NT2/D1 (cell line): ENCODE measurements around the gene ZNRF2.
"Not testable (repeated sequence)": the region's sequence is repeated elsewhere in the genome, so short reads cannot be mapped to it uniquely, and the experiment has no call there.

ENCODE experiments used
- DNase-seq: peaks from one replicate; pipeline ENCODE4 v3.0.0-alpha.2; 2011; ENCODE audit warnings: low read depth, low spot score
- H3K27me3 ChIP-seq: 2 replicates; pipeline ENCODE4 v1.6.0; 2011; ENCODE audit warnings: mild to moderate bottlenecking; ENCODE audit not compliant: insufficient read length, insufficient read depth
- H3K36me3 ChIP-seq: 2 replicates; pipeline ENCODE4 v1.6.1; 2011; ENCODE audit warnings: mild to moderate bottlenecking, low read length, mixed read lengths; ENCODE audit not compliant: insufficient read depth, insufficient read length
- H3K4me1 ChIP-seq: 2 replicates; pipeline ENCODE4 v1.5.1; 2011; ENCODE audit not compliant: insufficient read depth, insufficient read length
- H3K4me3 ChIP-seq: 2 replicates; pipeline ENCODE4 v1.5.1; 2011; ENCODE audit warnings: low read depth; ENCODE audit not compliant: insufficient read length
- H3K9ac ChIP-seq: 2 replicates; pipeline ENCODE4 v1.6.0; 2011; ENCODE audit warnings: low read depth; ENCODE audit not compliant: insufficient read length
- H3K9me3 ChIP-seq: 2 replicates; pipeline ENCODE4 v1.5.1; 2011; ENCODE audit warnings: mild to moderate bottlenecking, low read length; ENCODE audit not compliant: insufficient read depth
- SUZ12 ChIP-seq: IDR thresholded peaks from 2 replicates; pipeline ENCODE4 v1.6.1; 2011; ENCODE audit not compliant: insufficient read length, insufficient read depth; ENCODE audit errors: extremely low read depth
- YY1 ChIP-seq: IDR thresholded peaks from 2 replicates; pipeline ENCODE4 v1.6.1; 2011; ENCODE audit not compliant: insufficient read length, insufficient read depth
- ZNF274 ChIP-seq: IDR thresholded peaks from 2 replicates; pipeline ENCODE4 v1.6.1; 2011; ENCODE audit warnings: mild to moderate bottlenecking, low read depth, low read length

Gene ZNRF2

GRCh38 chr7:30263090-30263710 lies 21.2 kb upstream of the ZNRF2 start:
- DNase-seq: no peak
- no peaks in the 10 kb centered on the region for H3K9me3 ChIP-seq
- no peaks in the 10 kb centered on the region for H3K4me1 ChIP-seq
- no peak overlapping the region for H3K4me3 ChIP-seq
- no peaks in the 10 kb centered on the region for H3K36me3 ChIP-seq
- no peak overlapping the region for H3K9ac ChIP-seq
- no peaks in the 10 kb centered on the region for H3K27me3 ChIP-seq
- no peak for TF ChIP-seq SUZ12
- no peak for TF ChIP-seq YY1
- no peak for TF ChIP-seq ZNF274

DNA sequence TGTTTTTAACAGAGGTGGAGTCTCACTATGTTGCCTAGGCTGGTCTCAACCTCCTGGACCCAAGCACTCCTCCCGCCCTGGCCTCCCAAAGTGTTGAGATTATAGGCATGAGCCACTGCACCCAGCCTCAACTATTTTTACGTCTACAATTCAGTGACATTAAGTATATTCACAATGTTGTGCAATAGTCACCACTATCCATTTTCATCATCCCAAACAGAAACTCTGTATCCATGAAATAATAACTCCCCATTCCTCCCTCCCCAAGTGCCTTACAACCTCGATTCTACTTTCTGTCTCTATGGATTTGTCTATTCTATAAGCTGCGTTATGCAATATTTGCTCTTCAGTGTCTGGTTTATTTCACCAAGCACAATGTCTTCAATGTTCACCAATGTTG lies 20.3 kb upstream of the ZNRF2 start:
- Histone ChIP-seq H3K9ac (no peak overlapping the region), H3K36me3 (no peaks in the 10 kb centered on the region), H3K9me3 (no peaks in the 10 kb centered on the region), H3K4me3 (no peak overlapping the region), H3K27me3 (no peaks in the 10 kb centered on the region), H3K4me1 (no peaks in the 10 kb centered on the region)
- no peak for TF ChIP-seq ZNF274
- TF ChIP-seq YY1: no peak
- no peak for TF ChIP-seq SUZ12
- DNase-seq: no peak

GRCh38 chr7:30265189-30265588 lies 19.2 kb upstream of the ZNRF2 start:
- DNase-seq, H3K9ac ChIP-seq, H3K4me1 ChIP-seq, H3K27me3 ChIP-seq, H3K9me3 ChIP-seq, H3K4me3 ChIP-seq, H3K36me3 ChIP-seq: not testable (repeated sequence)

GRCh38 chr7:30266686-30267085 lies 17.7 kb upstream of the ZNRF2 start:
- TF ChIP-seq SUZ12 (no peak), YY1 (no peak), ZNF274 (no peak)
- Histone ChIP-seq H3K4me3 (no peak overlapping the region), H3K4me1 (no peaks in the 10 kb centered on the region), H3K27me3 (no peaks in the 10 kb centered on the region), H3K9me3 (no peaks in the 10 kb centered on the region), H3K9ac (no peak overlapping the region), H3K36me3 (no peaks in the 10 kb centered on the region)
- no peak for DNase-seq

DNA sequence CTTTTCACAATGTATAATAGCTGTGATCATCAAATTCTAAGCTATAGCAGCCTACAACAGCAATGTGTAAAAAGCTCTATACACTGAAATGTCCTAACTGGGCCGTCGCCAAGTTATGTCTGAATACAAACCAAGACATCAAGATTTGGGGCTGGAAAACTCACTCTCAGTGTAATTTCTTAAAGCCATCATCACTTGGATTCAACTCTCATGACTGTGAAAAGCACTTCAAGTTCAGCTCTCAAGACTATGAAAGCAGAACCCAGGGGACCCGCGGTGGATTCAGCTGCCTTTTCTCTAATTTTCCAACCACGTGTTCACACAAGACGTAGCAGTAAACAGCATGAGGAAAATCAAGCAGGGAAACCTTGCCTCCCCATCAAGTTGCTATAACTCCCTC lies 15.8 kb upstream of the ZNRF2 start:
- H3K27me3 ChIP-seq: no peaks in the 10 kb centered on the region
- DNase-seq: no peak
- no peaks in the 10 kb centered on the region for H3K36me3 ChIP-seq
- H3K4me3 ChIP-seq: no peak overlapping the region
- TF ChIP-seq YY1 (no peak), SUZ12 (no peak), ZNF274 (no peak)
- H3K9me3 ChIP-seq: no peaks in the 10 kb centered on the region
- no peak overlapping the region for H3K9ac ChIP-seq
- no peaks in the 10 kb centered on the region for H3K4me1 ChIP-seq

DNA sequence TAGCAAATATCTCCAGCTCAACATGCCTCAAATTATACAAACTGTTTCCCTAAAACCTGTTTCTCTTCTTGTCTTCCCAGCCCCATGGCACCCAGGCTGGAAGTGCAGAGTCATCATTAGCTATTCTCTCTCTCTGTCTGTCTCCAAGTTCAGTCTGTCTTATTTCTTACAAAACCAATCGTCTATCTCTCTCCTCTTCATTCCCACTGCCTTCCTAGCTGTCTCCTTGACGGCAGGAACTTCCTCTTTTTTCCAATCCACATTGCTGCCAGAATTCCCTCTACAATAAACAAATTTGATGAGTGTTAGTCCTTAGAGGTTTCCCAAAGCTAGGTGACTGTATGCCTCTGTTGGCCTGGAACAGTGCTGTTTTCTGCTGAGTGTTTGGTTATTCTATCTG lies 14.9 kb upstream of the ZNRF2 start:
- no peaks in the 10 kb centered on the region for H3K27me3 ChIP-seq
- H3K36me3 ChIP-seq: no peaks in the 10 kb centered on the region
- no peak overlapping the region for H3K4me3 ChIP-seq
- no peaks in the 10 kb centered on the region for H3K9me3 ChIP-seq
- no peaks in the 10 kb centered on the region for H3K4me1 ChIP-seq
- TF ChIP-seq ZNF274: no peak
- no peak for TF ChIP-seq SUZ12
- no peak for TF ChIP-seq YY1
- H3K9ac ChIP-seq: no peak overlapping the region
- no peak for DNase-seq

DNA sequence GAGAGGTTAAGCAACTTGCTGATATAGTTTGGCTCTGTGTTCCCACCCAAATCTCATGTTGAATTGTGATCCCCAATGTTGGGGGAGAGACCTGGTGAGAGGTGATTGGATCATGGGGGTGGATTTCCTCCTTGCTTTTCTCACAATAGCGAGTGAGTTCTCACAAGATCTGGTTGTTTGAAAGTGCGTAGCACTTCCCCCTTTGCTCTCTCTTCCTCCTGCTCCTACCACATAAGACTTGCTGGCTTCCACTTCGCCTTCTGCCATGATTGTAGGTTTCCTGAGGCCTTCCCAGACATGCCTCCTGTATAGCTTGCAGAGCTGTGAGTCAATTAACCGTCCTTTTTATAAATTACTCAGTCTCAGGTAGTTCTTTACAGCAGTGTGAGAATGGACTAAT lies 13.5 kb upstream of the ZNRF2 start:
- no peak for DNase-seq
- H3K4me1 ChIP-seq: no peaks in the 10 kb centered on the region
- no peaks in the 10 kb centered on the region for H3K9me3 ChIP-seq
- H3K27me3 ChIP-seq: no peaks in the 10 kb centered on the region
- no peak overlapping the region for H3K4me3 ChIP-seq
- no peak overlapping the region for H3K9ac ChIP-seq
- H3K36me3 ChIP-seq: no peaks in the 10 kb centered on the region
- no peak for TF ChIP-seq SUZ12

GRCh38 chr7:30272126-30272525 lies 12.3 kb upstream of the ZNRF2 start:
- H3K9me3 ChIP-seq: no peaks in the 10 kb centered on the region
- no peak overlapping the region for H3K4me3 ChIP-seq
- TF ChIP-seq ZNF274: no peak
- TF ChIP-seq SUZ12: no peak
- TF ChIP-seq YY1: no peak
- DNase-seq: no peak
- no peaks in the 10 kb centered on the region for H3K4me1 ChIP-seq
- H3K36me3 ChIP-seq: no peaks in the 10 kb centered on the region
- H3K9ac ChIP-seq: no peak overlapping the region
- no peaks in the 10 kb centered on the region for H3K27me3 ChIP-seq
